Measurements from ENCODE around the gene LRCH3. TPM values are rescaled to one million over a fixed set of nuclear protein-coding genes. Genes with fewer than 3 reads are reported as not detected.

LRCH3 gene
- total and polyA plus RNA-seq, 9 of the 15 experiments (the other 6 are each of a cell fraction or from before 2014, with no cell fraction given), result 4.6 to 75.3 (median 30.3) TPM

- ChIA-PET CTCF (ENCODE audit: low intra/inter-chr PET ratio) (no interaction called here), POLR2A (no interaction called here)
- Histone ChIP-seq H3K9me3 (replicated peaks; ENCODE audit: control insufficient read depth, insufficient read depth, low read depth, low read length) (no peaks in the 10 kb centered on the region; the same call in 1 of the 2 replicates), H3K4me2 (ENCODE audit: insufficient read depth, low read length) (no peak overlapping the region), H3K36me3 (ENCODE audit: control insufficient read depth, insufficient read depth, low read length) (peaks cover 56% of the 10 kb centered on the region), H3K4me1 (replicated peaks in 1 of 2; ENCODE audit: control insufficient read depth in 2 of 2, insufficient read depth in 2 of 2, low read length in 2 of 2) (peaks cover 0 to 4% of the 10 kb centered on the region in 2 experiments; a peak in 3 of 5 replicates), H3K27ac (ENCODE audit: extremely low read depth, low read depth, low read length) (no peak overlapping the region), H3K79me2 (ENCODE audit: control insufficient read depth, insufficient read depth, low read length) (peaks cover 57% of the 10 kb centered on the region), H3K9ac (ENCODE audit: insufficient read depth in 1 of 2, low read depth in 2 of 2, low read length in 2 of 2) (no peak overlapping the region), H3K9me1 (ENCODE audit: control insufficient read depth, insufficient read depth, low read length) (no peaks in the 10 kb centered on the region), H3K4me3 (no peak overlapping the region), H4K20me1 (replicated peaks; ENCODE audit: control insufficient read depth, insufficient read depth, low read length) (no peaks in the 10 kb centered on the region), H2AFZ (ENCODE audit: low read depth, low read length) (no peak overlapping the region), H3K27me3 (ENCODE audit: control insufficient read depth in 2 of 2, insufficient read depth in 2 of 2, low read length in 2 of 2) (no peaks in the 10 kb centered on the region)
- 97% methylated on average over 4 of the region's 4 CpGs for WGBS (ENCODE audit: insufficient coverage, low coverage, missing lambda C conversion rate)
- in situ Hi-C loops (cut with MboI) (no loop called here), intact Hi-C loops (cut with micrococcal nuclease) (no loop called here)
- DNase-seq (ENCODE audit: extremely low read depth in 1 of 4, low spot score in 3 of 4), result no peak
- no peak for FAIRE-seq
- TF ChIP-seq CEBPB (tag; IDR thresholded peaks at IDR 0.05) (no peak), NUFIP1 (IDR thresholded peaks at IDR 0.05; ENCODE audit: partially characterized antibody) (no peak), CBFA2T3 (IDR thresholded peaks at IDR 0.05) (no peak)
- no peak for ATAC-seq
- no TSS peak for BruUV-seq (replicated peaks)
These were observed 32.5 kb upstream of the LRCH3 start for GRCh38 chr3:197758512-197758911.

DNA sequence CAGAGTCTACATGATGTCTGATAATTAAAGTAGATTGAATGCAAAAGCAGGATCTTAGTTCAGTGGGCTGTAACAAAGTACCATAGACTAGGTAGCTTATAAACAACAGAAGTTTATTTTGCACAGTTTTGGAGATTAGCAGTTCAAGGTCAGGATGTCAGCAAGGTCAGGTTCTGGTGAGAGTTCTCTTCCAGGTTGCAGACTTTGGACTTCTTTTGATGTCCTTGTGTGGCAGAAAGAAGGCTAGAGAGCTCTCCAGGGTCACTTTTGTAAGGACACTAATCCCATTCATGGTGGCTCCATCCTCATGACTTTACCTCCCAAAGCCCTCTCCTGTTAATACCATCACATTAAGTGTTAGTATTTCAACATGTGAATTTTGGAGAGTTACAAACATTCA, 29.3 kb upstream of the LRCH3 start:
- Histone ChIP-seq H2AFZ (ENCODE audit: low read depth, low read length) (no peak overlapping the region), H3K9me1 (ENCODE audit: control insufficient read depth, insufficient read depth, low read length) (no peaks in the 10 kb centered on the region), H3K27ac (ENCODE audit: extremely low read depth, low read depth, low read length) (no peak overlapping the region), H3K79me2 (ENCODE audit: control insufficient read depth, insufficient read depth, low read length) (peaks cover 27% of the 10 kb centered on the region), H3K36me3 (ENCODE audit: control insufficient read depth, insufficient read depth, low read length) (peaks cover 73% of the 10 kb centered on the region), H3K4me3 (no peak overlapping the region), H3K4me1 (replicated peaks in 1 of 2; ENCODE audit: control insufficient read depth in 2 of 2, insufficient read depth in 2 of 2, low read length in 2 of 2) (no peaks in the 10 kb centered on the region), H3K27me3 (ENCODE audit: control insufficient read depth in 2 of 2, insufficient read depth in 2 of 2, low read length in 2 of 2) (no peaks in the 10 kb centered on the region), H3K9me3 (replicated peaks; ENCODE audit: control insufficient read depth, insufficient read depth, low read depth, low read length) (no peaks in the 10 kb centered on the region; the same call in 1 of the 2 replicates), H3K4me2 (ENCODE audit: insufficient read depth, low read length) (no peak overlapping the region), H3K9ac (ENCODE audit: insufficient read depth in 1 of 2, low read depth in 2 of 2, low read length in 2 of 2) (no peak overlapping the region), H4K20me1 (replicated peaks; ENCODE audit: control insufficient read depth, insufficient read depth, low read length) (no peaks in the 10 kb centered on the region)
- ATAC-seq, result no peak
- POLR2A ChIA-PET, result interaction anchor here (2.6 kb wide), 1 partner anchor 10 kb away, joined by 7 read pairs; no protein-coding TSS in a partner anchor
- no peak for DNase-seq (ENCODE audit: extremely low read depth in 1 of 4, low spot score in 3 of 4)
- no TSS peak for BruUV-seq (replicated peaks)
- intact Hi-C loops (cut with micrococcal nuclease), result no loop called here
- CTCF ChIA-PET (ENCODE audit: low intra/inter-chr PET ratio), result no interaction called here
- in situ Hi-C loops (cut with MboI), result no loop called here
- no peak for FAIRE-seq
- TF ChIP-seq TAF7 (tag; IDR thresholded peaks at IDR 0.05) (no peak), MYC (IDR thresholded peaks at IDR 0.05; ENCODE audit: low read depth, low read length) (no peak), MYC (CRISPR knock-in tag; IDR thresholded peaks at IDR 0.05; ENCODE audit: borderline replicate concordance, low read depth) (no peak), ELK3 (CRISPR knock-in tag; IDR thresholded peaks at IDR 0.05) (no peak), CBX3 (IDR thresholded peaks at IDR 0.05; ENCODE audit: borderline replicate concordance in 1 of 2, low read length in 2 of 2) (no peak), SMAD4 (CRISPR knock-in tag; conservative IDR thresholded peaks at IDR 0.05) (no peak), DPF2 (IDR thresholded peaks at IDR 0.05) (no peak), HMGN3 (IDR thresholded peaks at IDR 0.05; ENCODE audit: borderline replicate concordance, extremely low read depth, insufficient read length, low read depth, low read length) (no peak), ZBTB7A (IDR thresholded peaks at IDR 0.05; ENCODE audit: borderline replicate concordance, control insufficient read depth, low read depth, low read length) (no peak), ETV5 (CRISPR knock-in tag; IDR thresholded peaks at IDR 0.05; ENCODE audit: low read depth) (no peak), FOXA1 (IDR thresholded peaks at IDR 0.05; ENCODE audit: borderline replicate concordance) (no peak), RNF2 (IDR thresholded peaks at IDR 0.05) (no peak), BDP1 (IDR thresholded peaks at IDR 0.05; ENCODE audit: insufficient read depth, insufficient read length) (no peak)
- TF ChIP-seq, protein P1, sequence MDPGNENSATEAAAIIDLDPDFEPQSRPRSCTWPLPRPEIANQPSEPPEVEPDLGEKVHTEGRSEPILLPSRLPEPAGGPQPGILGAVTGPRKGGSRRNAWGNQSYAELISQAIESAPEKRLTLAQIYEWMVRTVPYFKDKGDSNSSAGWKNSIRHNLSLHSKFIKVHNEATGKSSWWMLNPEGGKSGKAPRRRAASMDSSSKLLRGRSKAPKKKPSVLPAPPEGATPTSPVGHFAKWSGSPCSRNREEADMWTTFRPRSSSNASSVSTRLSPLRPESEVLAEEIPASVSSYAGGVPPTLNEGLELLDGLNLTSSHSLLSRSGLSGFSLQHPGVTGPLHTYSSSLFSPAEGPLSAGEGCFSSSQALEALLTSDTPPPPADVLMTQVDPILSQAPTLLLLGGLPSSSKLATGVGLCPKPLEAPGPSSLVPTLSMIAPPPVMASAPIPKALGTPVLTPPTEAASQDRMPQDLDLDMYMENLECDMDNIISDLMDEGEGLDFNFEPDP (CRISPR knock-in tag; IDR thresholded peaks at IDR 0.05), result no peak
